Calu3 (cell line): Measurements from ENCODE around the gene EFNA4. TPM values are rescaled to one million over a fixed set of nuclear protein-coding genes. Genes with fewer than 3 reads are reported as not detected.
A peak's percentile ranks its signal among the peaks of the same experiment; 100 is the strongest.

Experiments used
- BruUV-seq: library from RNA; stranded (reverse); fragments of 400-500 nt; replicated peaks from 2 replicates; lab custom pipeline; 2021; lab: Mats Ljungman, UMichigan
- CTCF ChIA-PET: fragments of 300-600 bp; sonication (Branson Sonifier 250); formaldehyde crosslinking; loops from one replicate; lab custom pipeline; 2022; ENCODE audit warnings: antibody characterized with exemption; lab: Charles Lee
- DNase-seq: peaks from one replicate; pipeline ENCODE4 v3.0.0; 2022
- H3K27ac Mint-ChIP-seq: one replicate; pipeline ENCODE4 v1.8.0; 2022; ENCODE audit warnings: mixed read lengths; ENCODE audit not compliant: unreplicated experiment
- H3K27me3 Mint-ChIP-seq: one replicate; pipeline ENCODE4 v1.8.0; 2022; ENCODE audit warnings: mixed read lengths; ENCODE audit not compliant: unreplicated experiment
- H3K36me3 Mint-ChIP-seq: one replicate; pipeline ENCODE4 v1.8.0; 2022; ENCODE audit warnings: mild to moderate bottlenecking, moderate library complexity, mixed read lengths; ENCODE audit not compliant: insufficient read depth, unreplicated experiment
- H3K4me1 Mint-ChIP-seq: one replicate; pipeline ENCODE4 v1.8.0; 2022; ENCODE audit warnings: mild to moderate bottlenecking, low read depth, mixed read lengths; ENCODE audit not compliant: unreplicated experiment
- H3K4me3 Mint-ChIP-seq: one replicate; pipeline ENCODE4 v1.8.0; 2022; ENCODE audit warnings: mild to moderate bottlenecking, low read depth, moderate library complexity, mixed read lengths; ENCODE audit not compliant: unreplicated experiment
- H3K9me3 Mint-ChIP-seq: one replicate; pipeline ENCODE4 v1.8.0; 2022; ENCODE audit warnings: low read depth, mixed read lengths; ENCODE audit not compliant: unreplicated experiment
- CTCF ChIP-seq: fragments of 200-600 bp; IDR thresholded peaks from one replicate; pipeline ENCODE4 v1.8.0; 2022; ENCODE audit warnings: antibody characterized with exemption; ENCODE audit not compliant: unreplicated experiment
- intact Hi-C: fragments of 100-400 bp; cut with micrococcal nuclease; formaldehyde crosslinking; loops from one replicate; pipeline ENCODE4 v1.10.0; 2022; ENCODE audit not compliant: unreplicated experiment
- total RNA-seq: library from RNA; stranded (reverse); gene quantifications from 2 replicates; pipeline ENCODE4 v1.2.3, GENCODE V29; 2022

EFNA4 gene
- total RNA-seq, 1 experiment from 2014 or later, result 13.9 TPM

GRCh38 chr1:155023627-155024026 lies 39.9 kb upstream of the EFNA4 start:
- peaks cover 3% of the 10 kb centered on the region for H3K27me3 Mint-ChIP-seq
- no peak for TF ChIP-seq CTCF
- CTCF ChIA-PET, result interaction anchor here (0.9 kb wide), 1 partner anchor 34 kb away, joined by 3 read pairs; no protein-coding TSS in a partner anchor
- H3K4me1 Mint-ChIP-seq, result peaks cover 57% of the 10 kb centered on the region
- H3K4me3 Mint-ChIP-seq, result no peak overlapping the region
- peaks cover 17% of the 10 kb centered on the region for H3K36me3 Mint-ChIP-seq
- intact Hi-C loops, result no loop called here
- BruUV-seq, result no TSS peak
- DNase-seq, result no peak
- no peaks in the 10 kb centered on the region for H3K9me3 Mint-ChIP-seq
- peak overlapping the region; percentile 37 for H3K27ac Mint-ChIP-seq

DNA sequence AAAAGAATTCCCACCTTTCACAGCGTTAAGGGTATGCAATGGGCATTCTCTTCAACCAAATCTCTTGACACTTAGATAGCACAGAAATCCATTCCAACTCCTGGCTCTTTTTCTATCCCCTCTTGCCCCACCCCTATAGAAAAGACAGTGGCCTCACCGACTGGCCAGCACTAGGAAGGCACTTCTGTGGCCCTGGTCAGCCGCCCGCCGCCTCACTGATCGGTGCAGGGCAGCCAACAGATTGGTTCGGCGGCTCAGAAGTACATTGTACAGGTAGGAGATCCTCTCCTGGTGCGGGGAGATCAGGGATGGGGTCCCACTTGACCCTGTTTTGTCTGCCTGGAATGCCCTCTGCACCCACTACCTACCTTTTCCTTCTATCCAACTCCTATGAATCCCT lies 39.2 kb upstream of the EFNA4 start:
- no peak for TF ChIP-seq CTCF
- intact Hi-C loops, result no loop called here
- Mint-ChIP-seq H3K4me1 (peaks cover 50% of the 10 kb centered on the region), H3K9me3 (no peaks in the 10 kb centered on the region), H3K36me3 (peaks cover 16% of the 10 kb centered on the region), H3K4me3 (no peak overlapping the region), H3K27ac (no peak overlapping the region), H3K27me3 (peaks cover 10% of the 10 kb centered on the region)
- DNase-seq, result no peak
- CTCF ChIA-PET, result interaction anchor here (1.0 kb wide), 1 partner anchor 27 kb away, joined by 5 read pairs; the partner anchor contains the start of gene ADAM15
- no TSS peak for BruUV-seq

DNA sequence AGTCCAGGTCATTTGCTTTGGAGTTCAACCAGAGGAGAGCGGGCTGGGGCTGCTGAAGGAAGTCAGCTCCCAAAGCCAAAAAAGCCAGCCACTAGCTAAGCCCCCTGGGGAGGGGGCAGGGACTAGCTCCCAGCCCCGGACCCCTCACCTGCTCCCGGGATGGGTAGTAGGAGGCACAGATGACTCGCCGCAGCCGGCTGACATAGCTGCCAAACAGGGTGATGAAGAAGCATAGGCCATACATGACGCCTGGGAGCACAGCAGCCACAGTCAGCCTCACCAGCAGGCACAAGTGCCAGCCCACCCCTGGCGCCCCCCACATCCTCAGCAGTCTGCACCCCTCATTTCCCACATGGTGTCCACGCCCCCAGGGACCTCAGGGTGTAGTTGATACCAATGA lies 37.4 kb upstream of the EFNA4 start:
- Mint-ChIP-seq H3K27me3 (peaks cover 15% of the 10 kb centered on the region), H3K9me3 (no peaks in the 10 kb centered on the region), H3K36me3 (peaks cover under 1% of the 10 kb centered on the region), H3K4me1 (peaks cover 44% of the 10 kb centered on the region), H3K4me3 (no peak overlapping the region), H3K27ac (no peak overlapping the region)
- no peak for TF ChIP-seq CTCF
- no TSS peak for BruUV-seq
- intact Hi-C loops, result no loop called here
- CTCF ChIA-PET, result no interaction called here
- DNase-seq, result no peak

- H3K36me3 Mint-ChIP-seq, result no peaks in the 10 kb centered on the region
- intact Hi-C loops, result no loop called here
- H3K4me3 Mint-ChIP-seq, result no peak overlapping the region
- H3K27me3 Mint-ChIP-seq, result peaks cover 15% of the 10 kb centered on the region
- no peak for TF ChIP-seq CTCF
- no peak overlapping the region for H3K27ac Mint-ChIP-seq
- BruUV-seq, result no TSS peak
- DNase-seq, result peak; percentile 62
- CTCF ChIA-PET, result no interaction called here
- H3K4me1 Mint-ChIP-seq, result peaks cover 44% of the 10 kb centered on the region
- no peaks in the 10 kb centered on the region for H3K9me3 Mint-ChIP-seq
Observed at GRCh38 chr1:155026588-155026987, 37.0 kb upstream of the EFNA4 start.
